Uterus (tissue), 4 donors: ENCODE measurements around the gene MAL. TPM values are rescaled to one million over a fixed set of nuclear protein-coding genes. Genes with fewer than 3 reads are reported as not detected.

Experiments used
- DNase-seq, 2 donors: peaks; one replicate each; pipeline ENCODE4 v3.0.0-alpha.2; 2019 to 2020
- H3K27ac ChIP-seq, 2 donors: fragments of 200-600 bp; sonication (generic); 1 replicate in 1 of 2; 2 replicates in 1 of 2; pipeline ENCODE4 v1.5.1; 2016 to 2018
- H3K27me3 ChIP-seq, 2 donors: fragments of 200-600 bp; sonication (generic); one replicate each; pipeline ENCODE4 v1.5.1; 2018 to 2019; ENCODE audit warnings: control low read depth in 1 of 2
- H3K36me3 ChIP-seq, 2 donors: fragments of 200-600 bp; sonication (generic); one replicate each; pipeline ENCODE4 v1.5.1; 2019; ENCODE audit warnings: control low read depth in 1 of 2
- H3K4me1 ChIP-seq, 2 donors: fragments of 200-600 bp; sonication (generic); one replicate each; pipeline ENCODE4 v1.5.1; 2018 to 2019; ENCODE audit warnings: control low read depth in 1 of 2
- H3K4me3 ChIP-seq, 2 donors: fragments of 200-600 bp; sonication (generic); 1 replicate in 1 of 2; 2 replicates in 1 of 2; pipeline ENCODE4 v1.5.1; 2018 to 2019; ENCODE audit warnings: mild to moderate bottlenecking in 1 of 2
- H3K9me3 ChIP-seq, 2 donors: fragments of 200-600 bp; sonication (generic); one replicate each; pipeline ENCODE4 v1.5.1; 2019; ENCODE audit warnings: control low read depth in 1 of 2
- POLR2A ChIP-seq, 2 donors: fragments of 450-650 bp; IDR thresholded peaks; one replicate each; pipeline ENCODE4 v1.6.1; 2016; ENCODE audit warnings: antibody characterized with exemption in 2 of 2, mild to moderate bottlenecking in 1 of 2, moderate library complexity in 1 of 2
- intact Hi-C: fragments of 100-400 bp; cut with DNase I; formaldehyde crosslinking; loops from one replicate; pipeline ENCODE4 v1.15.1; 2023; ENCODE audit warnings: low total_unique reads
- total RNA-seq, 4 donors: library from RNA; depleted of rRNA in 3 of 4; stranded (reverse); fragments of >200 nt in 3 of 4; gene quantifications; one replicate each; pipeline versions ENCODE4 v1.1.0 to v1.2.4, GENCODE V29; 2014 to 2023
- TF ChIP-seq, protein P1 (sequence below), 4 experiments: fragments of 200-600 bp in 2 of 4; fragments of 450-650 bp in 2 of 4; sonication (generic) in 2 of 4; IDR thresholded peaks; one replicate each; pipeline ENCODE4 v1.5.1; 2016 to 2019; ENCODE audit warnings: antibody characterized with exemption in 4 of 4, mild to moderate bottlenecking in 2 of 4, moderate library complexity in 1 of 4
- donor health status: DM: yes; HTN: yes; CAD: no.

Gene MAL
- total RNA-seq, 4 donors from 2014 or later = 0.29 to 1.7 (median 1.6) TPM; not detected in 1

DNA sequence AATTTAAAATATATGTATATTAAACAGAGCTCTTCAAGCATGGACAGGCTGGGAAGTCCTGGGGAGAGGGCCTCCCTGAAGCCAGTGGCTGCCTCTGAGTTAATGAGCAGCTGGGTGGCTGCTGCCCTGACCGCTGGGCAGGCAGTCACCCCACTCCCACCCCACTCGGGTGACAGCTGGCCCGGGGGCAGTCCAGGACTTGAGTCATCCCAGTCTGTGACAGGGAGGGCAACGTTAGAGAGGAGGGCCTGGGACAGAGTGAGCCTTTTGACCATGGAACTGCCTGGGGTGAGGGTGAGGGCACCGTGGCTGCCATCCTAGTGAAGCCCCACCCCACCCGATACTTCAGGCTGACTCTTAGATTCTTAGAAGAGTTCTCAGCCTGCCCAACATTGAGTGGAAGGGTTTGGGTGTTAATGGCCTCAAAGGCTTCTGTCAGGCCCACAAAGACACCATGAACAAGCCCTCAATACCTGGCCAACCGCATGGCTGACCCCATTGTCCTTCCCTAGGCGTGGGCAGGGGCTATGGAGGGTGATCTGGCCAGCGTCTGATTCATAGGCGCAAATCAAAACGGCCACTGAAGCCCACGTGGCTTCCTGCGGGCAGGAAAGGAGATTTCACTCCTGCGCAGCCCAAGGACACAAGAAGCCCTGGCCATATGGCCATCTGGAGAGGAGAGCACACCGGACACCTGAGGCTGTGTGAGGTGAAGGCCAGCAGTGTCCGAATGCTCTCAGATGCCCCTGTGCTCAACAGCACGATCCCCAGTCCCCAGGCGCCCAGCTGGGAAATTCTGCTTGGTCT lies 48.6 kb downstream of the MAL start:
- no peak for TF ChIP-seq POLR2A (IDR thresholded peaks at IDR 0.05)
- TF ChIP-seq, protein P1, sequence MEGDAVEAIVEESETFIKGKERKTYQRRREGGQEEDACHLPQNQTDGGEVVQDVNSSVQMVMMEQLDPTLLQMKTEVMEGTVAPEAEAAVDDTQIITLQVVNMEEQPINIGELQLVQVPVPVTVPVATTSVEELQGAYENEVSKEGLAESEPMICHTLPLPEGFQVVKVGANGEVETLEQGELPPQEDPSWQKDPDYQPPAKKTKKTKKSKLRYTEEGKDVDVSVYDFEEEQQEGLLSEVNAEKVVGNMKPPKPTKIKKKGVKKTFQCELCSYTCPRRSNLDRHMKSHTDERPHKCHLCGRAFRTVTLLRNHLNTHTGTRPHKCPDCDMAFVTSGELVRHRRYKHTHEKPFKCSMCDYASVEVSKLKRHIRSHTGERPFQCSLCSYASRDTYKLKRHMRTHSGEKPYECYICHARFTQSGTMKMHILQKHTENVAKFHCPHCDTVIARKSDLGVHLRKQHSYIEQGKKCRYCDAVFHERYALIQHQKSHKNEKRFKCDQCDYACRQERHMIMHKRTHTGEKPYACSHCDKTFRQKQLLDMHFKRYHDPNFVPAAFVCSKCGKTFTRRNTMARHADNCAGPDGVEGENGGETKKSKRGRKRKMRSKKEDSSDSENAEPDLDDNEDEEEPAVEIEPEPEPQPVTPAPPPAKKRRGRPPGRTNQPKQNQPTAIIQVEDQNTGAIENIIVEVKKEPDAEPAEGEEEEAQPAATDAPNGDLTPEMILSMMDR (IDR thresholded peaks at IDR 0.05) = no peak
- H3K27ac ChIP-seq = no peak overlapping the region
- intact Hi-C loops = no loop called here
- H3K4me1 ChIP-seq = peaks cover 0 to 7% of the 10 kb centered on the region in 2 donors
- no peak overlapping the region for H3K4me3 ChIP-seq
- H3K9me3 ChIP-seq = no peaks in the 10 kb centered on the region
- DNase-seq = no peak
- no peaks in the 10 kb centered on the region for H3K36me3 ChIP-seq
- peaks cover 0 to 14% of the 10 kb centered on the region in 2 donors for H3K27me3 ChIP-seq

DNA sequence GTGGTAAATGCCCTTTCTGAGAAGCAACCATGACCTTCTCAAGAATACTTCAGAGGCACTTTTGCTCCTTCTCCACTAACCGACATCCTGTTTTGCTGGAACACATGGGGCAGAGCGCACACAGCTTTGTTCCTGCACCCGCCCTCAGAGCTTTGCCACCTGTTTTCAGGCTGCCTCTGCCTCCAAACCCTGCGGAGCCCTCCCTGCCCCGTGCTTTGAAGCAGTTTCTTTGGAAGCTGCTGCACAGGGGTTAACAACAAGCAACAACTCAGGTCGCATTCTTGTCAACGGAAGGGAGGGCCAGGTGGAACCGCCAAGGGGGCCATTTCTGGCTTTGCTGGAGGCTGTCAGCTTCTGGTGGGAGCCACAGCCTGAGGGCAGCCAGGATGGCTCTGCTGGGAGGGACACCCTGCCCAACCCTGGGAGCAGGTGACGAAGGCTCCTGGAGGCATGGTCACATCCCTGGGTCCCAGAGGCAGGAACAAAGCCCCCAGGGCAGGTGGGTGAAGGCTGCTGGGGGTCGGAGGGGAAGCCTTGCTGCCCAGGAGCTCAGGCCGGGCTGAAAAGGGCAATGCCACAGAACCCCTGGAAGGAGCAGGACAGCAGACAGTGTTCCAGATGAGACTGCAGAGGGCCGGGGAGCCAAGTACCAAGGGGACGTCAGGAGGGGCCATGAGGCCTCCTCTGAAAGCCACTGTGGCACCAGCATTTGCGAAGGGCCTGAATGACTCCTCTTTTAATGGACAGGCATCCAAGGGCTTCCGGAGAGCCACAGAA lies 49.3 kb downstream of the MAL start:
- no peak for TF ChIP-seq POLR2A (IDR thresholded peaks at IDR 0.05)
- TF ChIP-seq, protein P1 (IDR thresholded peaks at IDR 0.05) = no peak
- Histone ChIP-seq H3K27ac (no peak overlapping the region), H3K27me3 (peaks cover 0 to 14% of the 10 kb centered on the region in 2 donors), H3K9me3 (no peaks in the 10 kb centered on the region), H3K4me3 (no peak overlapping the region), H3K4me1 (peaks cover 0 to 7% of the 10 kb centered on the region in 2 donors), H3K36me3 (no peaks in the 10 kb centered on the region)
- no peak for DNase-seq
- intact Hi-C loops = no loop called here

DNA sequence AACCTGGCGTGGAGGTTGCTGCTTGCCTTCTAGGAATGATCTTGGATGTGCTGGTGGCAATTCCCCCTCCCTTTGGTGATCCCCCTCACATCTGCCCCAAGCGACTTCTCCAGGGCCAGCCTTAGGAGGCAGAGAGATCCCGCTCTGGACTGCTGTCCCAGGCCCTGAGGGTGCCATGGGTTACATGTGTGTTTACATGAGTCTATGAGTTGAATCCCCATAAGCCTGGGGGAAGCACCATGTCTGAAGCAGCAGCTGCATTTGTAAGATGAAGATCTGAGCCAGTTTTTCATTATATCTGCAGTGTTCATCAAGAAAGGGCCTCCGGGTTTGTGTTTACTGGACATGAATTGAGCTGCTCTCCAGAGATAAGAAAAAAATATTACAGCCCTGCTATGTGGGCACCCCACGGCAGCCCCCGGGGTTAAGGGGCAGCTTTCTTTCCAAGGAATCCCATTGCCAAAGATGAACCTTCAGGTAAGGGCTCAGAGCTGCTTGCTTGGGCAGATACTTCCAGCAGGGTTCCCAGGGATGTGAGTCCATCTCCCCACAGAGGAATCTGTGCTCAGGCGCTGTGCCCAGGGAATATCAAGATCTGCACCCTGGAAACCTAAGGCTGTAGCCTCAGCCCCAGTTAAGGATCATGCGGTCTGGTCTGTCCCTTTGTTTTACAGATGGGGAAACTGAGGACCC lies 50.1 kb downstream of the MAL start:
- intact Hi-C loops = no loop called here
- H3K9me3 ChIP-seq = no peaks in the 10 kb centered on the region
- H3K27ac ChIP-seq = no peak overlapping the region
- TF ChIP-seq POLR2A (IDR thresholded peaks at IDR 0.05) = no peak
- TF ChIP-seq, protein P1 (IDR thresholded peaks at IDR 0.05) = no peak
- no peak for DNase-seq
- peaks cover 0 to 14% of the 10 kb centered on the region in 2 donors for H3K27me3 ChIP-seq
- H3K4me3 ChIP-seq = no peak overlapping the region
- no peaks in the 10 kb centered on the region for H3K36me3 ChIP-seq
- H3K4me1 ChIP-seq = peaks cover 0 to 7% of the 10 kb centered on the region in 2 donors

DNA sequence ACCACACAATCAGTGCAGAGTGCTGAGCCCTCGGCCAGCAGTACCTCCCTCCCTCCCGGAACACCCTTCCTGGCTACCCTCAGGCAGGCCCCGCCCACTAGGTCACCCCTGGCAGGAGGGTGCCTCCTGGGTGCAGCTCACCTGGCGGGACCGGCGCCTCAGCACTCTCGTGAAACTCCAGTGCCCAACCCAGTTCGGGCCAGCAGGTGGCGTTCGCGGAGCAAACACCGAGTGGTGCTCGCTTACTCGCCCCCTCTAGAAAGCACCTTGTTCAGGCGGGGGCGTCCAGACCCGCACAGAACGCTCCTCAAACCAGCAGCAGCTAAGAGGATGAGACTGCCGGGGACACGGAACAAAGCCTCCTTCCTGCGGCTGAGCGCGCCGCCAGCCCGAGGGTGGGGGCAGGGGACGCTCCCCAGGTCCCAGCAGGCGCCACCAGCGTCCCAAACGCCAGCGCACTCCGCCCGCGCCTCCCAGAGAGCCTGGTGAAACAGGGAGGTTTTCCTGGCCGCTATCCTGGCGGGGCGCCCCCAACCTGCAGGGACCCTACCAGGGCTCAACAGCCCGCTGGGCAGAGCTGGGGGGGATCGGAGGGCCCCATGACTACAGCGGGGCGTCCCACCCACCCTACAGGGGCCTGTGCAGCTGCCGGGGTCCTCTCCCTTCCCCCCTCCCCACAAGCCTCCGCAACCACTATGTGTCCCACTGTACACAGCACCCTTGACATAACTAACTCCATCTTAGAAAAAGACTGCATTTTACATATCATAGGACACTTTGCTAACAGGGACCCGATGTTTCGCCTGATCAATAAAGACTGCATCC lies 51.4 kb downstream of the MAL start:
- peak overlapping the region; percentile 6 to 13 for H3K4me3 ChIP-seq
- TF ChIP-seq, protein P1 (IDR thresholded peaks at IDR 0.05) = peak; percentile 37 to 61 (median 54)
- TF ChIP-seq POLR2A (IDR thresholded peaks at IDR 0.05) = no peak
- H3K27me3 ChIP-seq = peaks cover 0 to 14% of the 10 kb centered on the region in 2 donors
- peak; percentile 30 to 52 for DNase-seq
- no peaks in the 10 kb centered on the region for H3K36me3 ChIP-seq
- peaks cover 0 to 7% of the 10 kb centered on the region in 2 donors for H3K4me1 ChIP-seq
- no peaks in the 10 kb centered on the region for H3K9me3 ChIP-seq
- no peak overlapping the region for H3K27ac ChIP-seq
- intact Hi-C loops = no loop called here
